Osteocyte (in vitro differentiated cells): ENCODE measurements around the gene ARL6IP5. TPM values are rescaled to one million over a fixed set of nuclear protein-coding genes. Genes with fewer than 3 reads are reported as not detected.

Experiments
- DNase-seq: peaks from one replicate; pipeline ENCODE4 v3.0.0; 2021; ENCODE audit warnings: mixed read lengths; ENCODE audit not compliant: unreplicated experiment; ENCODE audit errors: extremely low spot score
- H3K27ac Mint-ChIP-seq: one replicate; pipeline ENCODE4 v1.8.0; 2021; ENCODE audit warnings: mild to moderate bottlenecking, mixed read lengths; ENCODE audit not compliant: unreplicated experiment
- H3K27me3 Mint-ChIP-seq: one replicate; pipeline ENCODE4 v1.8.0; 2021; ENCODE audit warnings: mixed read lengths; ENCODE audit not compliant: unreplicated experiment
- H3K36me3 Mint-ChIP-seq: one replicate; pipeline ENCODE4 v1.8.0; 2021; ENCODE audit warnings: mixed read lengths; ENCODE audit not compliant: unreplicated experiment
- H3K4me1 Mint-ChIP-seq: one replicate; pipeline ENCODE4 v1.8.0; 2021; ENCODE audit warnings: mixed read lengths; ENCODE audit not compliant: unreplicated experiment
- H3K4me3 Mint-ChIP-seq: one replicate; pipeline ENCODE4 v1.8.0; 2021; ENCODE audit warnings: mild to moderate bottlenecking, moderate library complexity, mixed read lengths; ENCODE audit not compliant: unreplicated experiment
- H3K9me3 Mint-ChIP-seq: one replicate; pipeline ENCODE4 v1.8.0; 2021; ENCODE audit warnings: mixed read lengths; ENCODE audit not compliant: unreplicated experiment
- CTCF ChIP-seq: fragments of 200-600 bp; sonication (generic); IDR thresholded peaks from 2 replicates; pipeline ENCODE4 v1.5.0; 2021; ENCODE audit warnings: antibody characterized with exemption, mild to moderate bottlenecking, moderate library complexity
- total RNA-seq: library from RNA; stranded (reverse); gene quantifications from 2 replicates; pipeline ENCODE4 v1.2.1, GENCODE V29; 2021

ARL6IP5 gene
- total RNA-seq, 1 donor from 2014 or later: 116 TPM

DNA sequence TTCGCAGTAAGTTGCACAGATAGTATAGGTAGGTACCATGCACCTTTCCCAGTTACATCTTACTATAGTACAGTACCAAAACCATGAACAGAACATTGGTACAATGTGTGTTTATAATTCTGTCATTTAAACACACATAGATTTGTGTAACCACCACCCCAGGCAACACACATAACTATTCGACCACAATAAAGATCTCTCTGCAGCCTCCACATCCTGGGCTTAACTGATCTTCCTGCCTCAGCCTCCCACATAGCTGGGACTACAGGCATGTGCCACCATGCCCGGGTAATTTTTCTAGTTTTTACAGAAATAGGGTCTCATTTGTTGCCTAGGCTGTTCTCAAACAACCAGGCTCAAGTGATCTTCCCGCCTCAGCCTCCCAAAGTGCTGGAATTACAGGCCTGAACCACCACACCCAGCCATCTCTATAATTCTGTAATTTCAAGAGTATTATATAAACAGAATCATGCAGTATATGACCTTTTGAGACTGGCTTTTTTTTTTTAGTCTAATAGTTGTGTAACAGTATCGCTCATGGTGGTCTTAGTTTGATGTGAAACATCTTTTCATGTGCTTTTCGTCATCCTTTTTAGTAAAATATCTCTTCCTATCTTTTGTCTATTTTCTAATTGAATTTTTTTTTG is 19.3 kb upstream of the ARL6IP5 start:
- H3K9me3 Mint-ChIP-seq: no peaks in the 10 kb centered on the region

GRCh38 chr3:69066121-69066520 is 18.6 kb upstream of the ARL6IP5 start:
- no peak for DNase-seq
- H3K4me1 Mint-ChIP-seq: no peaks in the 10 kb centered on the region
- H3K27me3 Mint-ChIP-seq: no peaks in the 10 kb centered on the region
- H3K4me3 Mint-ChIP-seq: no peak overlapping the region
- H3K27ac Mint-ChIP-seq: no peak overlapping the region
- peaks cover 33% of the 10 kb centered on the region for H3K36me3 Mint-ChIP-seq
- TF ChIP-seq CTCF: no peak
- H3K9me3 Mint-ChIP-seq: no peaks in the 10 kb centered on the region

More for the DNA sequence above, 19.3 kb upstream of the ARL6IP5 start:
- Mint-ChIP-seq H3K4me1 (no peaks in the 10 kb centered on the region), H3K27me3 (no peaks in the 10 kb centered on the region), H3K36me3 (peaks cover 33% of the 10 kb centered on the region), H3K4me3 (no peak overlapping the region), H3K27ac (no peak overlapping the region)
- TF ChIP-seq CTCF: no peak
- no peak for DNase-seq

- Mint-ChIP-seq H3K27me3 (no peaks in the 10 kb centered on the region), H3K9me3 (no peaks in the 10 kb centered on the region), H3K36me3 (peaks cover 36% of the 10 kb centered on the region), H3K4me1 (peaks cover 9% of the 10 kb centered on the region), H3K27ac (no peak overlapping the region), H3K4me3 (no peak overlapping the region)
- no peak for TF ChIP-seq CTCF
- DNase-seq: no peak
Observed at GRCh38 chr3:69072928-69073327, 11.8 kb upstream of the ARL6IP5 start.

- TF ChIP-seq CTCF: no peak
- Mint-ChIP-seq H3K4me1 (peaks cover 64% of the 10 kb centered on the region), H3K4me3 (peak overlapping the region; percentile 80), H3K27ac (peak overlapping the region; percentile 51), H3K36me3 (peaks cover 7% of the 10 kb centered on the region), H3K9me3 (no peaks in the 10 kb centered on the region), H3K27me3 (no peaks in the 10 kb centered on the region)
- no peak for DNase-seq
Observed at GRCh38 chr3:69079269-69080159, 5.2 kb upstream of the ARL6IP5 start.
